HEK293T (cell line): ENCODE results near the gene SERINC1.

Experiments used
- BHLHE40 ChIP-seq: fragments of 450-650 bp; IDR thresholded peaks from 2 replicates; pipeline ENCODE4 v1.6.1; 2016; ENCODE audit warnings: mild to moderate bottlenecking, moderate library complexity, borderline replicate concordance
- CTBP1 ChIP-seq: fragments of 450-650 bp; IDR thresholded peaks from 2 replicates; pipeline ENCODE4 v1.6.1; 2016; ENCODE audit warnings: borderline replicate concordance
- ELF4 ChIP-seq: fragments of 450-650 bp; IDR thresholded peaks from 2 replicates; pipeline ENCODE4 v1.6.1; 2017; ENCODE audit warnings: antibody characterized with exemption
- FOXA1 ChIP-seq: fragments of 450-650 bp; IDR thresholded peaks from 2 replicates; pipeline ENCODE4 v1.6.1; 2016; ENCODE audit warnings: mild to moderate bottlenecking
- FOXK2 ChIP-seq: fragments of 450-650 bp; IDR thresholded peaks from 2 replicates; pipeline ENCODE4 v1.6.1; 2016; ENCODE audit warnings: mild to moderate bottlenecking
- FOXM1 ChIP-seq: fragments of 450-650 bp; IDR thresholded peaks from 2 replicates; pipeline ENCODE4 v1.6.1; 2017; ENCODE audit warnings: mild to moderate bottlenecking, borderline replicate concordance
- HDGF ChIP-seq: fragments of 450-650 bp; IDR thresholded peaks from 2 replicates; pipeline ENCODE4 v1.6.1; 2017; ENCODE audit warnings: antibody characterized with exemption, borderline replicate concordance
- L3MBTL2 ChIP-seq: fragments of 450-650 bp; conservative IDR thresholded peaks from 2 replicates; pipeline ENCODE4 v1.6.1; 2016; ENCODE audit warnings: mild to moderate bottlenecking
- SP1 ChIP-seq: fragments of 450-650 bp; IDR thresholded peaks from 2 replicates; pipeline ENCODE4 v1.6.1; 2017
- SUZ12 ChIP-seq: fragments of 450-650 bp; IDR thresholded peaks from 2 replicates; pipeline ENCODE4 v1.6.1; 2016; ENCODE audit warnings: mild to moderate bottlenecking
- TARDBP ChIP-seq: fragments of 450-650 bp; IDR thresholded peaks from 2 replicates; pipeline ENCODE4 v1.6.1; 2016
- ZNF384 ChIP-seq: fragments of 450-650 bp; IDR thresholded peaks from 2 replicates; pipeline ENCODE4 v1.6.1; 2016

DNA sequence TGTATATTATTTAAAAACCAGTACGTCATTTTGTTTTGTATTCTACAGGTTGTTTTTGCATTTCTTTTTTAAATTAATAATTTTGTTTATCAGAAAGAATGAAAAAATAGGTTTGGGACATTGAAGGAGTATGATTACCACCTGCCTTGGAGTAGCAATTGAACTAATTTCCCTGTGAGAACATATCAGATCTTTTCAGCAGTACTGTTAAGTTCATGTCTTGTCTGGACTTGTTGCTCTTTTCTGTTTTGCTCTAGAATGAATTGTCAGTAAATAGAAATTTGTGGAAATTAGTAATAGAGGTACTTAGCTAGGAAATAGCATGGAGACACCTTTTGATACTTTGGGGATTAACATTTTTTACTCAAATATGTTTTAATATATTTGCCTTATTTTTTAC lies 47.9 kb downstream of the SERINC1 start:
- no peak for TF ChIP-seq ELF4
- no peak for TF ChIP-seq FOXA1
- no peak for TF ChIP-seq CTBP1
- TF ChIP-seq SP1, result no peak
- no peak for TF ChIP-seq FOXM1
- TF ChIP-seq ZNF384, result no peak
- no peak for TF ChIP-seq SUZ12
- no peak for TF ChIP-seq FOXK2
- TF ChIP-seq L3MBTL2, result no peak
- no peak for TF ChIP-seq HDGF
- no peak for TF ChIP-seq TARDBP
- TF ChIP-seq BHLHE40, result no peak
